Measurements from ENCODE around the gene PLA2G2A.
"Not testable (repeated sequence)": the region's sequence is repeated elsewhere in the genome, so short reads cannot be mapped to it uniquely, and the experiment has no call there.

DNA sequence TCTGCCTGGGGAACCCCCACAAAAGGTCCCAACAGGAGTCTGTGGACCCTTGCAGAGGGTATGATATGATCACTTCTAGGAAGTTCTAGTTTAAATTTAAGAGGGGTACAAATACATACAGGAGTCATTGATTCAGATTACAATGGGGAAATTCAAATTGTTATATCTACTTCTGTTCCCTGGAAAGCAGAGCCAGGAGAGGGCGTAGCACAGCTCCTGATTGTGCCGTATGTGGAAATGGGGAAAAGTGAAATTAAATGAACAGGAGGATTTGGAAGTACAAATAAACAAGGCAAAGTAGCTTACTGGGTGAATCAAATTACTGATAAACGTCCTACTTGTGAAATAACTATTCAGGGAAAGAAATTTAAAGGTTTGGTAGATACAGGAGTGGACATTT lies 19.4 kb upstream of the PLA2G2A start:
- TF ChIP-seq, protein P1, sequence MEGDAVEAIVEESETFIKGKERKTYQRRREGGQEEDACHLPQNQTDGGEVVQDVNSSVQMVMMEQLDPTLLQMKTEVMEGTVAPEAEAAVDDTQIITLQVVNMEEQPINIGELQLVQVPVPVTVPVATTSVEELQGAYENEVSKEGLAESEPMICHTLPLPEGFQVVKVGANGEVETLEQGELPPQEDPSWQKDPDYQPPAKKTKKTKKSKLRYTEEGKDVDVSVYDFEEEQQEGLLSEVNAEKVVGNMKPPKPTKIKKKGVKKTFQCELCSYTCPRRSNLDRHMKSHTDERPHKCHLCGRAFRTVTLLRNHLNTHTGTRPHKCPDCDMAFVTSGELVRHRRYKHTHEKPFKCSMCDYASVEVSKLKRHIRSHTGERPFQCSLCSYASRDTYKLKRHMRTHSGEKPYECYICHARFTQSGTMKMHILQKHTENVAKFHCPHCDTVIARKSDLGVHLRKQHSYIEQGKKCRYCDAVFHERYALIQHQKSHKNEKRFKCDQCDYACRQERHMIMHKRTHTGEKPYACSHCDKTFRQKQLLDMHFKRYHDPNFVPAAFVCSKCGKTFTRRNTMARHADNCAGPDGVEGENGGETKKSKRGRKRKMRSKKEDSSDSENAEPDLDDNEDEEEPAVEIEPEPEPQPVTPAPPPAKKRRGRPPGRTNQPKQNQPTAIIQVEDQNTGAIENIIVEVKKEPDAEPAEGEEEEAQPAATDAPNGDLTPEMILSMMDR (IDR thresholded peaks at IDR 0.05), result peak in 2 of 3 donors; percentile 26 to 46
- TF ChIP-seq POLR2A (IDR thresholded peaks at IDR 0.05), result not testable (repeated sequence)
